GM23248 (cell line): ENCODE measurements around the gene AGO4. TPM values are rescaled to one million over a fixed set of nuclear protein-coding genes. Genes with fewer than 3 reads are reported as not detected.
A peak's percentile ranks its signal among the peaks of the same experiment; 100 is the strongest.

Source experiments
- DNase-seq: peaks from one replicate; pipeline ENCODE4 v3.0.0-alpha.2; 2015
- H2AFZ ChIP-seq: fragments of 200-600 bp; sonication (generic); 2 replicates; pipeline ENCODE4 v1.6.1; 2016; ENCODE audit warnings: antibody characterized with exemption
- H3F3A ChIP-seq: fragments of 200-600 bp; sonication (generic); 2 replicates; pipeline ENCODE4 v1.6.1; 2016; ENCODE audit warnings: mild to moderate bottlenecking, antibody characterized with exemption, mixed run types; ENCODE audit not compliant: insufficient read depth
- H3K27ac ChIP-seq: fragments of 200-600 bp; sonication (generic); 2 replicates; pipeline ENCODE4 v1.5.1; 2016; ENCODE audit warnings: mild to moderate bottlenecking
- H3K27me3 ChIP-seq: fragments of 200-600 bp; sonication (generic); replicated peaks from 2 replicates; pipeline ENCODE4 v1.6.1; 2016; ENCODE audit warnings: mild to moderate bottlenecking; ENCODE audit not compliant: insufficient read depth
- H3K36me3 ChIP-seq: fragments of 200-600 bp; sonication (generic); 2 replicates; pipeline ENCODE4 v1.6.1; 2016; ENCODE audit warnings: low read depth, mild to moderate bottlenecking
- H3K4me1 ChIP-seq: fragments of 200-600 bp; sonication (generic); 2 replicates; pipeline ENCODE4 v1.6.1; 2016; ENCODE audit warnings: mild to moderate bottlenecking; ENCODE audit not compliant: insufficient read depth
- H3K4me2 ChIP-seq: fragments of 200-600 bp; sonication (generic); one replicate; pipeline ENCODE4 v1.6.1; 2016; ENCODE audit warnings: mild to moderate bottlenecking; ENCODE audit not compliant: unreplicated experiment
- H3K4me3 ChIP-seq: fragments of 200-600 bp; sonication (generic); 2 replicates; pipeline ENCODE4 v1.5.1; 2016; ENCODE audit warnings: mild to moderate bottlenecking
- H3K79me2 ChIP-seq: fragments of 200-600 bp; sonication (generic); 2 replicates; pipeline ENCODE4 v1.6.1; 2016; ENCODE audit warnings: mild to moderate bottlenecking; ENCODE audit not compliant: insufficient read depth
- H3K9ac ChIP-seq: fragments of 200-600 bp; sonication (generic); 2 replicates; pipeline ENCODE4 v1.6.1; 2016; ENCODE audit warnings: mild to moderate bottlenecking
- H3K9me2 ChIP-seq: fragments of 200-600 bp; sonication (generic); 2 replicates; pipeline ENCODE4 v1.6.1; 2016; ENCODE audit warnings: mixed run types, mild to moderate bottlenecking, moderate library complexity; ENCODE audit not compliant: insufficient read depth
- H3K9me3 ChIP-seq: fragments of 200-600 bp; sonication (generic); one replicate; pipeline ENCODE4 v1.6.1; 2017; ENCODE audit warnings: low read depth
- H4K20me1 ChIP-seq: fragments of 200-600 bp; sonication (generic); 2 replicates; pipeline ENCODE4 v1.6.0; 2016; ENCODE audit not compliant: insufficient read depth
- EZH2 ChIP-seq: fragments of 200-600 bp; sonication (generic); IDR thresholded peaks from 2 replicates; pipeline ENCODE4 v1.6.1; 2018; ENCODE audit warnings: antibody characterized with exemption, mild to moderate bottlenecking; ENCODE audit not compliant: insufficient read depth, poor library complexity, severe bottlenecking
- EZH2phosphoT487 ChIP-seq: fragments of 200-600 bp; sonication (generic); IDR thresholded peaks from 2 replicates; pipeline ENCODE4 v1.6.1; 2018; ENCODE audit warnings: antibody characterized with exemption, moderate library complexity, mild to moderate bottlenecking, low read depth; ENCODE audit not compliant: insufficient read depth
- WGBS, 2 experiments: methylation state at CpG; one replicate each; pipeline ENCODE4 v1.1.6; 2015 to 2017; ENCODE audit warnings: low lambda C conversion rate in 2 of 2, low coverage in 1 of 2; ENCODE audit errors: missing lambda C conversion rate in 2 of 2; 5-methylcytosine and 5-hydroxymethylcytosine counted together
- in situ Hi-C: fragments of 300-500 bp; cut with MboI; formaldehyde crosslinking; loops from 2 replicates; pipeline ENCODE4 v1.15.0; 2020
- polyA plus RNA-seq: library from polyadenylated mRNA; unstranded; fragments of >200 nt; fragmentation: Nextera tagmentation; extraction: Ambion mirVana; gene quantifications from 2 replicates; pipeline ENCODE4 v1.2.1, GENCODE V29; 2016
- total RNA-seq: library from RNA; depleted of rRNA; stranded (reverse); fragments of >200 nt; shearing (Covaris generic); gene quantifications from 2 replicates; pipeline ENCODE4 v1.2.3, GENCODE V29; 2014

Gene AGO4
- total and polyA plus RNA-seq, 2 experiments from 2014 or later = 4.4 to 6.4 TPM

DNA sequence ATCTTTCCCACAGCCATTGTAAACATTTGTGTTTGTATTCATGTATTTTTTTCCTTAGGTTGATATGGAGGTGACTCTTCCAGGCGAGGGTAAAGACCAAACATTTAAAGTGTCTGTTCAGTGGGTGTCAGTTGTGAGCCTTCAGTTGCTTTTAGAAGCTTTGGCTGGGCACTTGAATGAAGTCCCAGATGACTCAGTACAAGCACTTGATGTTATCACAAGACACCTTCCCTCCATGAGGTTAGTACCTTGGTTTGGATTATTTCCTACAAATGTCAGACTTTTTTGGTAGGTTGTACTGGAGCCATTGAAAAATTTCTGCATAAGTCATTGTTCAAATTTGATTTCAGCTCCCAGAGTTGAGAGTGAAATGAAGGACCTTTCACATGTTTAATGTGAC, 17.4 kb downstream of the AGO4 start:
- no peak overlapping the region for H3K4me3 ChIP-seq
- H3K9ac ChIP-seq = no peak overlapping the region
- no peaks in the 10 kb centered on the region for H3K4me1 ChIP-seq
- 91 to 93% methylated on average over 1 of the region's 1 CpG for WGBS, 2 experiments
- TF ChIP-seq EZH2phosphoT487 = no peak
- TF ChIP-seq EZH2 = no peak
- H2AFZ ChIP-seq = no peak overlapping the region
- H3K79me2 ChIP-seq = peaks cover 7% of the 10 kb centered on the region
- H3K36me3 ChIP-seq = peaks cover 39% of the 10 kb centered on the region; the same call in 1 of the 2 replicates
- no peak overlapping the region for H3K4me2 ChIP-seq
- no peaks in the 10 kb centered on the region for H3K9me3 ChIP-seq
- H3K27me3 ChIP-seq = no peaks in the 10 kb centered on the region
- H3K9me2 ChIP-seq = no peaks in the 10 kb centered on the region
- no peak overlapping the region for H3K27ac ChIP-seq
- peak; percentile 7 for DNase-seq
- in situ Hi-C loops = no loop called here
- H3F3A ChIP-seq = no peaks in the 10 kb centered on the region
- no peaks in the 10 kb centered on the region for H4K20me1 ChIP-seq

DNA sequence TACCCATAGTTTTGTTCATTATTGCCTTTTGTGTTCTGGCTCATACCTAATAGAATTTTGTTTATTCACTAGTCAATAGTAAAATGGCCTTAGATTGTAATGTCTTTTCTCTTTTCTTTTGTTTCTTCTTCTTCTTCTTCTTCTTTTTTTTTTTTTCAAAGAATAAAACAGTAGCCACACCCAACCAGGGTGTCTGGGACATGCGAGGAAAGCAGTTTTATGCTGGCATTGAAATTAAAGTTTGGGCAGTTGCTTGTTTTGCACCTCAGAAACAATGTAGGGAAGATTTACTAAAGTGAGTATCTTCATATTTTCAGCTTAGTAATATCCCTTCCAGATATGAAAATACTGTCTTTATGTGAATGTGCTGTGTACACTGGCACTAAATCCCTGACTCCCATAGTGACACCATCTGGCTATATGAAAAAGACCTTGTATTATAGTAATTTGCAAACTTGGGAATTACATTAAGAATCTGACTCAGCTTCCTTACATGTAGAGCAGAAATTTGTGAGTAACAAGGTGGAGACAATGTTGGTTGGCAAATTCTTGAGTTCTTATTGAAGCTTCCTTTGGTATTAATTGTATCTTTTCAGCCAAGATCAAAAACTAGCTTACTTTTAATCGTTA, 24.6 kb downstream of the AGO4 start:
- H3K27ac ChIP-seq = no peak overlapping the region
- 0 out of 2 replicates have a peak, but pooled peaks cover 3% of the 10 kb centered on the region for H3K4me1 ChIP-seq
- no peaks in the 10 kb centered on the region for H3K27me3 ChIP-seq
- no peaks in the 10 kb centered on the region for H3F3A ChIP-seq
- DNase-seq = peak; percentile 32
- H4K20me1 ChIP-seq = no peaks in the 10 kb centered on the region
- in situ Hi-C loops = no loop called here
- TF ChIP-seq EZH2 (no peak), EZH2phosphoT487 (no peak)
- no peaks in the 10 kb centered on the region for H3K79me2 ChIP-seq
- 94 to 95% methylated on average over 2 of the region's 2 CpGs for WGBS, 2 experiments
- no peaks in the 10 kb centered on the region for H3K9me3 ChIP-seq
- no peak overlapping the region for H3K9ac ChIP-seq
- no peaks in the 10 kb centered on the region for H3K9me2 ChIP-seq
- peaks cover 46% of the 10 kb centered on the region for H3K36me3 ChIP-seq
- no peak overlapping the region for H3K4me3 ChIP-seq
- H2AFZ ChIP-seq = no peak overlapping the region
- H3K4me2 ChIP-seq = no peak overlapping the region

DNA sequence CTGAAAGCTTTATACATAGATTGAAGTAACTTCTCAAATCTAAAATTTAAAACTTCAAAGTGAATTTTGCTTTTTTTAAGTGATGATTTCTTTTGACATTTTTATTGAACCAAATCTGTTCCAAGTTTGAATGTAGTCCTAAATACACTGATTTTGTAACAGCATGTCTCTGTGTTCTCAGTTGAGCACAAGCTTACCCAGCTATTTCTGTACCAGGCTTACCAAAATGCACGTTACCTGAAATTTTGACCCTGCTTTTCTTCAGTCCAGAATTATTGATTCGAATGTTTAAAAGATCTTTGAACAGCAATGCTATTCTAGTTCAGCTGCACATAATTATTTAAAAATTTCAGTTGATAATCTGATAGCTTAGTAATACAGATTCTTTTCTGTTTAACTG, 25.6 kb downstream of the AGO4 start:
- 94 to 97% methylated on average over 2 of the region's 2 CpGs for WGBS, 2 experiments
- Histone ChIP-seq H3K4me2 (no peak overlapping the region), H3K27ac (no peak overlapping the region), H3K36me3 (peaks cover 38% of the 10 kb centered on the region), H3K4me3 (no peak overlapping the region), H4K20me1 (no peaks in the 10 kb centered on the region), H3K79me2 (no peaks in the 10 kb centered on the region), H3K9me2 (no peaks in the 10 kb centered on the region), H3K4me1 (0 out of 2 replicates have a peak, but pooled peaks cover 3% of the 10 kb centered on the region), H3K9me3 (no peaks in the 10 kb centered on the region), H3F3A (no peaks in the 10 kb centered on the region), H3K27me3 (no peaks in the 10 kb centered on the region), H2AFZ (no peak overlapping the region), H3K9ac (no peak overlapping the region)
- in situ Hi-C loops = no loop called here
- no peak for DNase-seq
- TF ChIP-seq EZH2 (no peak), EZH2phosphoT487 (no peak)

DNA sequence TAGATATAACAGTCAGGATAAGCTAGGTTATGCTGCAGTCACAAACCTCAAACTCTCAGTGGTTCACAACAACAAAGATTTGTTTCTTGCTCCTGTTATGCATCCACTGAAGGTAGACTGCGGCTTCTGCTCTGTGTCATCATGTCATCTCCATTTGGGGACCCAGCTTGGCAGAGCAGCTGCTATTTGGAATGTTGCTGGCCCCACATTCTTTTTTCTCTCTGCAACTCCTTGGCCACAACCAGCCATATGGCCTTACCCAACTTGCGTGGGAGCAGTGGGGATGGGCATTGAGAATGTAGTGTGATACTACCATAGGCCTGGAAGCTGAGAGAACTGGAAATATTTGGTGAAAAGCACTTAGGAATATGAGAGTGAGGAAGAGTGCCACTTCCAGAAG, 26.4 kb downstream of the AGO4 start:
- H3K9me2 ChIP-seq = no peaks in the 10 kb centered on the region
- H4K20me1 ChIP-seq = no peaks in the 10 kb centered on the region
- no peak overlapping the region for H3K4me2 ChIP-seq
- 0 out of 2 replicates have a peak, but pooled peaks cover 3% of the 10 kb centered on the region for H3K4me1 ChIP-seq
- H3K27ac ChIP-seq = no peak overlapping the region
- H2AFZ ChIP-seq = no peak overlapping the region
- no peak for DNase-seq
- no peak overlapping the region for H3K9ac ChIP-seq
- no peak for TF ChIP-seq EZH2
- TF ChIP-seq EZH2phosphoT487 = no peak
- H3K4me3 ChIP-seq = no peak overlapping the region
- H3K9me3 ChIP-seq = no peaks in the 10 kb centered on the region
- no peaks in the 10 kb centered on the region for H3K27me3 ChIP-seq
- H3K79me2 ChIP-seq = no peaks in the 10 kb centered on the region
- no peaks in the 10 kb centered on the region for H3F3A ChIP-seq
- in situ Hi-C loops = no loop called here
- peaks cover 35% of the 10 kb centered on the region for H3K36me3 ChIP-seq
- WGBS, 2 experiments = 94 to 100% methylated on average over 2 of the region's 2 CpGs

DNA sequence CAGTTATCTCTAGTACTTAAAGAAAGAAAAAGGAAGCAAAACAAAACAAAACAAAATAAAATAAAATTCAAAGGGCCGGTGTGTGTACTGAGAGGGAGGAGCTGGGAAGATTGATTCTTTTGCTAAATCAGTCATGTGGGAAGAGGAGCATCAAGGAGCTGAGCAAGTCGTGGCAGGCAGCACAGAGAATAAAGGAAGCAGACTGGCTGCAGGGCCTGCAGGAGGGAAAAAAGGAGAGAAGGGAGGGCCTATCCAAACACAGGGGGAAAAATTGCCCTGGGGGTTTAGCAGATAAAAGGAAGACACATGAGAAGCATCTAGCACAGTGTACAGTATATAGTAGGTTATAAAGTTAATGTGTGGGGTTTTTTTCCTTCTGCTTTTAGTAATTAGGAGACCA, 27.6 kb downstream of the AGO4 start:
- Histone ChIP-seq H3K27ac (no peak overlapping the region), H3F3A (no peaks in the 10 kb centered on the region), H3K4me2 (no peak overlapping the region), H4K20me1 (no peaks in the 10 kb centered on the region), H3K36me3 (peaks cover 32% of the 10 kb centered on the region), H3K9ac (no peak overlapping the region), H2AFZ (no peak overlapping the region), H3K27me3 (no peaks in the 10 kb centered on the region), H3K9me2 (no peaks in the 10 kb centered on the region), H3K4me3 (no peak overlapping the region), H3K79me2 (no peaks in the 10 kb centered on the region), H3K9me3 (no peaks in the 10 kb centered on the region), H3K4me1 (0 out of 2 replicates have a peak, but pooled peaks cover 3% of the 10 kb centered on the region)
- TF ChIP-seq EZH2 = no peak
- TF ChIP-seq EZH2phosphoT487 = no peak
- no peak for DNase-seq
- WGBS, 2 experiments = 83 to 84% methylated on average over 2 of the region's 2 CpGs
- in situ Hi-C loops = no loop called here
